Measurements from ENCODE around the gene FNBP1.

- TF ChIP-seq CTCF (IDR thresholded peaks at IDR 0.05) (no peak), EZH2 (IDR thresholded peaks at IDR 0.05) (no peak)
Measured at GRCh38 chr9:129839324-129840023, 203.5 kb downstream of the FNBP1 start.
